Body of pancreas (tissue), 4 donors: ENCODE results near the gene SPDL1.

Experiments used
- CTCF ChIP-seq, 7 experiments: fragments of 450-650 bp in 4 of 7; fragments of 200-600 bp in 3 of 7; sonication (generic) in 3 of 7; IDR thresholded peaks; one replicate each; pipeline ENCODE4 v1.5.1; 2016 to 2019; ENCODE audit warnings: antibody characterized with exemption in 7 of 7
- POLR2A ChIP-seq, 3 donors: fragments of 450-650 bp; IDR thresholded peaks; one replicate each; pipeline ENCODE4 v1.6.1; 2016; ENCODE audit warnings: antibody characterized with exemption in 3 of 3, mild to moderate bottlenecking in 2 of 3

- TF ChIP-seq CTCF (IDR thresholded peaks at IDR 0.05): no peak
- TF ChIP-seq POLR2A (IDR thresholded peaks at IDR 0.05): no peak
Measured at GRCh38 chr5:169592937-169593650, 9.5 kb downstream of the SPDL1 start.
